Left lung (tissue), 10 donors: ENCODE measurements around the gene RBFOX2. TPM values are rescaled to one million over a fixed set of nuclear protein-coding genes. Genes with fewer than 3 reads are reported as not detected.

Experiments used
- ATAC-seq: fragments of 200-7000 bp; cut with Tn5 transposase; one replicate; pipeline ENCODE4 v1.9.1; 2020; ENCODE audit warnings: moderate library complexity
- DNase-seq, 4 donors: peaks; one replicate each; pipeline ENCODE4 v3.0.0-alpha.2; 2013 to 2020
- H3K27ac ChIP-seq, 2 donors: fragments of 200-600 bp; sonication (generic) in 1 of 2; one replicate each; pipeline versions ENCODE4 v1.5.0 to v1.8.0; 2020 to 2021
- H3K27me3 ChIP-seq, 2 donors: fragments of 200-600 bp; sonication (generic) in 1 of 2; one replicate each; pipeline versions ENCODE4 v1.5.0 to v1.8.0; 2020 to 2021
- H3K36me3 ChIP-seq, 2 donors: fragments of 200-600 bp; sonication (generic) in 1 of 2; one replicate each; pipeline versions ENCODE4 v1.5.0 to v1.8.0; 2020 to 2021
- H3K4me1 ChIP-seq, 2 donors: fragments of 200-600 bp; one replicate each; pipeline ENCODE4 v1.8.0; 2021
- H3K4me3 ChIP-seq, 2 donors: fragments of 200-600 bp; sonication (generic) in 1 of 2; one replicate each; pipeline versions ENCODE4 v1.5.0 to v1.8.0; 2020 to 2021; ENCODE audit warnings: mild to moderate bottlenecking in 1 of 2
- H3K9me3 ChIP-seq, 2 donors: fragments of 200-600 bp; sonication (generic) in 1 of 2; one replicate each; pipeline versions ENCODE4 v1.5.0 to v1.8.0; 2020 to 2021
- intact Hi-C, 2 donors: fragments of 100-400 bp; cut with DNase I; formaldehyde crosslinking; loops; one replicate each; pipeline versions ENCODE4 v1.11.2 to v1.14.2; 2022
- polyA plus RNA-seq, 6 donors: library from polyadenylated mRNA; unstranded; fragments of 120-200 nt; gene quantifications; one replicate each; pipeline ENCODE4 v1.2.1, GENCODE V29; 2013; ENCODE audit not compliant: insufficient read length in 6 of 6
- total RNA-seq, 2 donors: library from RNA; stranded (reverse); fragmentation: NEBNext Ultra II Directional; extraction: Animal tissue kit (Norgen Biotek cat#: 25700); gene quantifications; one replicate each; pipeline ENCODE4 v1.2.1, GENCODE V29; 2021
- TF ChIP-seq, protein P1 (sequence below), 2 donors: fragments of 200-600 bp; sonication (generic) in 1 of 2; IDR thresholded peaks; one replicate each; pipeline versions ENCODE4 v1.5.0 to v1.8.0; 2021; ENCODE audit warnings: antibody characterized with exemption in 2 of 2
- donor health status: DM: no; HTN: yes; CAD: no.
- donor health status: DM: no; HTN: no; CAD: no.

Gene RBFOX2
- total and polyA plus RNA-seq, 8 donors: 63.1 to 171 (median 154) TPM

DNA sequence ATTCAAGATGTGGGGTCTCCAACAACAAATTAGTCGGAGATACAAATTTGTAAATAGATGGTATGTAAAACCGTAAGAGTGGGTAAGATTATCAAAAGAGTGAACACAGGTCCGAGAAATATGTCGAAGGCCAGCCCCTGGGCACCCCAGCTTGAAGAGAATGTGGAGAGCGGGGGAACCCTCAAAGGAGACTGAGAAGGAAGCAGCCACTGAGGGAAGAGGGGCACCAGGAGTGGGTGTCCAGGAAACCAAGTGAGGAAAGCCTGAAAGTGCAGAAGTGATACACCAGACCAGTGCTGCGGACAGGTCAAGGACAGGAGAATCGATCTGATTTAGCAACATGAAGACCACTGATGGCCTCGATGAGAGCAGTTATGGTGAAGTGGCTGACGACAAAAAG lies 296.5 kb downstream of the RBFOX2 start:
- H3K4me1 ChIP-seq: no peaks in the 10 kb centered on the region
- H3K4me3 ChIP-seq: no peak overlapping the region
- no peaks in the 10 kb centered on the region for H3K27me3 ChIP-seq
- DNase-seq: no peak
- TF ChIP-seq, protein P1, sequence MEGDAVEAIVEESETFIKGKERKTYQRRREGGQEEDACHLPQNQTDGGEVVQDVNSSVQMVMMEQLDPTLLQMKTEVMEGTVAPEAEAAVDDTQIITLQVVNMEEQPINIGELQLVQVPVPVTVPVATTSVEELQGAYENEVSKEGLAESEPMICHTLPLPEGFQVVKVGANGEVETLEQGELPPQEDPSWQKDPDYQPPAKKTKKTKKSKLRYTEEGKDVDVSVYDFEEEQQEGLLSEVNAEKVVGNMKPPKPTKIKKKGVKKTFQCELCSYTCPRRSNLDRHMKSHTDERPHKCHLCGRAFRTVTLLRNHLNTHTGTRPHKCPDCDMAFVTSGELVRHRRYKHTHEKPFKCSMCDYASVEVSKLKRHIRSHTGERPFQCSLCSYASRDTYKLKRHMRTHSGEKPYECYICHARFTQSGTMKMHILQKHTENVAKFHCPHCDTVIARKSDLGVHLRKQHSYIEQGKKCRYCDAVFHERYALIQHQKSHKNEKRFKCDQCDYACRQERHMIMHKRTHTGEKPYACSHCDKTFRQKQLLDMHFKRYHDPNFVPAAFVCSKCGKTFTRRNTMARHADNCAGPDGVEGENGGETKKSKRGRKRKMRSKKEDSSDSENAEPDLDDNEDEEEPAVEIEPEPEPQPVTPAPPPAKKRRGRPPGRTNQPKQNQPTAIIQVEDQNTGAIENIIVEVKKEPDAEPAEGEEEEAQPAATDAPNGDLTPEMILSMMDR (IDR thresholded peaks at IDR 0.05): no peak
- no peak for ATAC-seq
- no peaks in the 10 kb centered on the region for H3K9me3 ChIP-seq
- no peak overlapping the region for H3K27ac ChIP-seq
- H3K36me3 ChIP-seq: no peaks in the 10 kb centered on the region
- intact Hi-C loops: no loop called here

DNA sequence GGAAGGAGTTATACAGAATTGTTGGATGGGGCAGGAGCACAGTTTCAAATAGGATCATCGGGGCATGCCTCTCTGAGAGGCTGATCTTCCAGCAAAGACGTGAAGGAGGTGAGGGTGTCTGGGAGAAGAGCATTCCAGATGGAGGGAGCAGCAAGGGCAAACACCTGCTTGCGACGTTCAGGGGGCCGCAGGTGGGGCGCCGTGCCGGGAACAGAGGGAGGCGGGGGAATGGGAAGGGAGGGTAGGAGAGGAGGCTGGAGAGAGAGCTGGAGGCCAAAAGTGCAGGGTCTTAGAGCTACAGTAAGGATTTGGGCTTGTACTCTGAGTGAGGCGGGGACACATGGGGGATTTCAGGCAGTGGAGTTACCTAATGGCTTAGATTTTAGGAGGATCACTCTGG lies 297.3 kb downstream of the RBFOX2 start:
- intact Hi-C loops: no loop called here

DNA sequence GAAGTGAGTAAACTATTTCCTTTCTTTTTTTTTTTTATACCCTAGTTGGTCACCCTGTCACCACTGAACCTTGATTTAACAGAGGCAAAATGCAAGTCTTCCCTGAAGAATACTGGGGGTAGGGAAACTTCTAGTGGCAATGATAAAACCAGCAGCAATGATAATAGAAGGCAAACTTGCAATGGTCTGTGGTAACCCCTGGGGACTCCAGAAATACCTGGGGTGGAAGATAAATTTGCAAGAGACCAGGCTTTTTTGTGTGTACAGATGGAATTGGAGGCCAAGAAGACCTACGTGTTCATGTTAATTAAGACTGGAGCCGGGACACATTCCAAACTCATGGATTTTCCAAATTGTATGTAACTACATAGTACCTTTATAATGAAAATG lies 299.3 kb downstream of the RBFOX2 start:
- no peaks in the 10 kb centered on the region for H3K9me3 ChIP-seq
- ATAC-seq (no peak), DNase-seq (no peak)
- intact Hi-C loops: no loop called here
- H3K4me3 ChIP-seq: no peak overlapping the region
- TF ChIP-seq, protein P1 (IDR thresholded peaks at IDR 0.05): no peak
- H3K4me1 ChIP-seq: no peaks in the 10 kb centered on the region
- H3K36me3 ChIP-seq: no peaks in the 10 kb centered on the region
- no peak overlapping the region for H3K27ac ChIP-seq
- H3K27me3 ChIP-seq: no peaks in the 10 kb centered on the region

More for the DNA sequence above, 297.3 kb downstream of the RBFOX2 start:
- Histone ChIP-seq H3K9me3 (no peaks in the 10 kb centered on the region), H3K4me3 (no peak overlapping the region), H3K27ac (no peak overlapping the region), H3K27me3 (no peaks in the 10 kb centered on the region), H3K36me3 (no peaks in the 10 kb centered on the region), H3K4me1 (no peaks in the 10 kb centered on the region)
- TF ChIP-seq, protein P1 (IDR thresholded peaks at IDR 0.05): no peak
- no peak for ATAC-seq
- no peak for DNase-seq

DNA sequence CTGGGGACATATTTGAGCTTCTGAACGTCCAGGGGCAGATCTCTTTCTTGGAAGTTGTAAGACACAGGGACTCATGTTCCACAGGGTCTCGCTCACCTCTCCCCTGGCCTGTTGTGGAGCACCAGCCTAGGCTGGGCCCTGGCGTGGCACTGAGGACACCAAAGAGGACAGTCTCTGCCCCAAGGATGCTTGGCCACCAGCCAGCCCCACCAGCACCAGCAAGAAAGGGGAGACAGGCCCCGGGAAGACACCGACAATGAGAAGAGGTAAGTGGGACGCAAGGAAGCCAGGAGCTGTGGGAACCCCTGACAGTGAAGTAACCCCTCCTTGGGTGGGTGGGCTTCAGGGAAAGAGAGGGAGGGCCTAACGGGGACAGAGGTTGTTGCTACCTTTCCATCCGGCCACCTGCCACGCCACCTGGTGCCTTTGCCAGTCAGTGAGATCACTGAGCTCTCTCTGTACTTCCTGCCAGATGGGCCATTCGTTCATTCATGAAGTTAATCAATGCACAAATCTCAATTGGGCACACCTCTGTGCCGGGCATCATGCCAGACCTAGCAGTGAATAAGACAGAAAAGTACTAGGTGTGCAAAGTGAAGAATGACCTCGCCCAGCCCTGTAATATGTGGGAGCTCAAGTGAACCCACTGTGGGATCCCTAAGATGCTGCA lies 299.9 kb downstream of the RBFOX2 start:
- intact Hi-C loops: no loop called here
- TF ChIP-seq, protein P1 (IDR thresholded peaks at IDR 0.05): no peak
- H3K27ac ChIP-seq: no peak overlapping the region
- H3K36me3 ChIP-seq: no peaks in the 10 kb centered on the region
- no peak for ATAC-seq
- no peaks in the 10 kb centered on the region for H3K4me1 ChIP-seq
- no peaks in the 10 kb centered on the region for H3K9me3 ChIP-seq
- no peak for DNase-seq
- no peak overlapping the region for H3K4me3 ChIP-seq
- H3K27me3 ChIP-seq: no peaks in the 10 kb centered on the region

DNA sequence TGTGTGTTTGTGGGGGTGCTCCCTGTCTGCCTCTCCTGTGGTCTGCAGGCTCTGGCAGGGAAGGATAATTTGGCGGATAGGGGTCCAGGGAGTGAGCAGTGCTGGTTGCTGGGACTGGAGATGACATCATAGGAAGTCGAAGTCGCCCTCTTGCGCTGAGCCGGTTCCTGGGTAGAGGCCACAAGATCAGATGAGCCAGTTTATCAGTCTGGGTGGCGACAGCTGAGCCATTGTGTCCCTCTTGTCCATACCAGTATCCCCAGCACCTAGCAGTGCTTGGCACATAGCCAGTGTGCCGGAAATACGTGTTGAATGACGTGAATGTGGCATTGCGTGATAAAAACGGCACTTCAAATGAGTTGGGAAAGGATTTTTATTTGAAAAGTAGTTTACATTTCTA lies 301.2 kb downstream of the RBFOX2 start:
- Histone ChIP-seq H3K9me3 (no peaks in the 10 kb centered on the region), H3K27me3 (no peaks in the 10 kb centered on the region), H3K4me3 (no peak overlapping the region), H3K36me3 (no peaks in the 10 kb centered on the region), H3K4me1 (no peaks in the 10 kb centered on the region), H3K27ac (no peak overlapping the region)
- TF ChIP-seq, protein P1 (IDR thresholded peaks at IDR 0.05): no peak
- DNase-seq (no peak), ATAC-seq (no peak)
- intact Hi-C loops: no loop called here
